HepG2 (cell line): ENCODE results near the gene MYOM1. TPM values are rescaled to one million over a fixed set of nuclear protein-coding genes. Genes with fewer than 3 reads are reported as not detected.

Experiments
- CEBPZ ChIP-seq: IDR thresholded peaks from 2 replicates; pipeline ENCODE4 v1.6.1; 2012; ENCODE audit warnings: low read length, improper control_type of control experiment
- GABPA ChIP-seq, 2 experiments: IDR thresholded peaks; 2 replicates each; pipeline ENCODE4 v1.6.1; 2011 to 2016; ENCODE audit warnings: low read depth in 2 of 2, low read length in 1 of 2, missing biosample characterization in 1 of 2, missing genetic modification characterization in 1 of 2
- KDM1A ChIP-seq: IDR thresholded peaks from 2 replicates; pipeline ENCODE4 v1.6.1; 2016; ENCODE audit warnings: missing compliant biosample characterization
- KMT2B ChIP-seq: IDR thresholded peaks from 2 replicates; pipeline ENCODE4 v1.6.1; 2016; ENCODE audit warnings: missing genetic modification reagents, missing compliant biosample characterization
- MNT ChIP-seq: fragments of 450-650 bp; IDR thresholded peaks from 2 replicates; pipeline ENCODE4 v1.6.1; 2016
- NFE2L2 ChIP-seq: fragments of 150-350 bp; IDR thresholded peaks from 2 replicates; pipeline ENCODE4 v1.6.1; 2014; ENCODE audit warnings: low read length
- PCBP2 ChIP-seq: fragments of 200-400 bp; formaldehyde crosslinking; optimal IDR thresholded peaks from 2 replicates; pipeline ENCODE3; 2018; ENCODE audit warnings: low read length, low read depth; ENCODE audit not compliant: poor library complexity, severe bottlenecking
- RFX3 ChIP-seq: IDR thresholded peaks from 2 replicates; pipeline ENCODE4 v1.6.1; 2016; ENCODE audit warnings: missing biosample characterization, missing genetic modification reagents
- TFDP2 ChIP-seq: sonication (generic); formaldehyde crosslinking; IDR thresholded peaks from 2 replicates; pipeline ENCODE4 v1.4.0; 2020; ENCODE audit warnings: missing genetic modification reagents
- ZEB1 ChIP-seq: IDR thresholded peaks from 2 replicates; pipeline ENCODE4 v1.6.1; 2012; ENCODE audit warnings: mild to moderate bottlenecking, low read depth, inconsistent platforms; ENCODE audit not compliant: insufficient replicate concordance
- ZFX ChIP-seq: sonication (generic); formaldehyde crosslinking; IDR thresholded peaks from 2 replicates; pipeline ENCODE4 v1.4.0; 2020; ENCODE audit warnings: mild to moderate bottlenecking, low read depth, missing genetic modification reagents, moderate library complexity
- ZMAT3 ChIP-seq: sonication (generic); formaldehyde crosslinking; conservative IDR thresholded peaks from 2 replicates; pipeline ENCODE4 v1.7.0; 2021; ENCODE audit warnings: missing genetic modification reagents
- ZNF235 ChIP-seq: sonication (generic); formaldehyde crosslinking; IDR thresholded peaks from 2 replicates; pipeline ENCODE4 v1.8.1; 2023; ENCODE audit warnings: mild to moderate bottlenecking, missing genetic modification reagents, borderline replicate concordance
- ZNF350 ChIP-seq: sonication (generic); formaldehyde crosslinking; IDR thresholded peaks from 2 replicates; pipeline ENCODE4 v1.4.0; 2020; ENCODE audit warnings: mild to moderate bottlenecking, low read depth, missing genetic modification reagents, borderline replicate concordance
- ZNF431 ChIP-seq: sonication (generic); formaldehyde crosslinking; IDR thresholded peaks from 2 replicates; pipeline ENCODE4 v1.9.0; 2022; ENCODE audit warnings: missing genetic modification reagents, low read depth, mild to moderate bottlenecking, borderline replicate concordance
- ZNF484 ChIP-seq: sonication (generic); formaldehyde crosslinking; IDR thresholded peaks from 2 replicates; pipeline ENCODE4 v1.5.1; 2020; ENCODE audit warnings: mild to moderate bottlenecking, low read depth, missing genetic modification reagents, borderline replicate concordance
- ZNF652 ChIP-seq: IDR thresholded peaks from 2 replicates; pipeline ENCODE4 v1.6.1; 2016; ENCODE audit warnings: low read depth, borderline replicate concordance
- ZNF737 ChIP-seq: sonication (generic); formaldehyde crosslinking; IDR thresholded peaks from 2 replicates; pipeline ENCODE4 v1.5.0; 2020; ENCODE audit warnings: missing genetic modification reagents, mild to moderate bottlenecking, borderline replicate concordance
- ZNF770 ChIP-seq: sonication (generic); formaldehyde crosslinking; IDR thresholded peaks from 2 replicates; pipeline ENCODE4 v1.5.0; 2020; ENCODE audit warnings: mild to moderate bottlenecking, missing genetic modification reagents
- polyA plus RNA-seq, 8 experiments: library from polyadenylated mRNA; depleted of rRNA in 3 of 8; stranded (reverse) in 7 of 8; unstranded in 1 of 8; fragments of >200 nt; fragmentation: Illumina TruSeq in 4 of 8; extraction: Trizol in 4 of 8; gene quantifications; 2 replicates each; pipeline versions ENCODE4 v1.2.1 to v1.2.3, GENCODE V29; 2011 to 2016; ENCODE audit warnings: low read depth in 4 of 8, missing spikeins in 1 of 8, mixed read lengths in 1 of 8; ENCODE audit not compliant: insufficient read depth in 1 of 8
- total RNA-seq, 5 experiments: library from RNA; depleted of rRNA; stranded (reverse); fragments of >200 nt; fragmentation: Illumina TruSeq; extraction: Trizol; gene quantifications; 2 replicates each; pipeline ENCODE4 v1.2.3, GENCODE V29; 2016; ENCODE audit warnings: low read depth in 1 of 5

MYOM1 gene
- total and polyA plus RNA-seq, 2 of the 13 experiments (the other 11 are each of a cell fraction or from before 2014, with no cell fraction given): 0.46 to 0.98 TPM

- TF ChIP-seq CEBPZ (no peak), ZEB1 (no peak), ZNF770 (no peak), MNT (peak; percentile 48), ZNF484 (CRISPR knock-in tag) (no peak), TFDP2 (CRISPR knock-in tag) (peak; percentile 42; the same call in 1 of the 2 replicates), ZFX (CRISPR knock-in tag) (0 out of 2 replicates have a peak, but pooled peaks have one; percentile 15), ZNF431 (CRISPR knock-in tag) (no peak), ZNF350 (CRISPR knock-in tag) (no peak), ZMAT3 (CRISPR knock-in tag) (no peak), KMT2B (0 out of 2 replicates have a peak, but pooled peaks have one; percentile 35), GABPA (IDR thresholded peaks at IDR 0.05; ENCODE audit: low read depth, low read length) (no peak), GABPA (CRISPR knock-in tag; IDR thresholded peaks at IDR 0.05; ENCODE audit: low read depth) (no peak), NFE2L2 (no peak), PCBP2 (no peak), RFX3 (CRISPR knock-in tag) (0 out of 2 replicates have a peak, but pooled peaks have one; percentile 14), ZNF652 (CRISPR knock-in tag) (no peak), ZNF235 (no peak), ZNF737 (no peak), KDM1A (CRISPR knock-in tag) (no peak)
Observed at GRCh38 chr18:3217948-3218647, 1.7 kb downstream of the MYOM1 start (continued).
